Suprapubic skin (tissue), 4 donors: ENCODE data around the gene POLR1D.

Source experiments
- EP300 ChIP-seq: sonication (generic); formaldehyde crosslinking; IDR thresholded peaks from one replicate; pipeline ENCODE4 v1.6.1; 2017; ENCODE audit warnings: antibody characterized with exemption
- POLR2A ChIP-seq, 2 donors: fragments of 450-650 bp; IDR thresholded peaks; one replicate each; pipeline ENCODE4 v1.6.1; 2017; ENCODE audit warnings: antibody characterized with exemption in 2 of 2, mild to moderate bottlenecking in 2 of 2, moderate library complexity in 2 of 2
- POLR2AphosphoS5 ChIP-seq, 3 donors: sonication (generic); formaldehyde crosslinking; IDR thresholded peaks; one replicate each; pipeline ENCODE4 v1.6.1; 2017; ENCODE audit warnings: antibody characterized with exemption in 3 of 3
- TF ChIP-seq, protein P1 (sequence below), 2 donors: fragments of 200-600 bp in 1 of 2; fragments of 450-650 bp in 1 of 2; sonication (generic) in 1 of 2; IDR thresholded peaks; one replicate each; pipeline ENCODE4 v1.5.1; 2016 to 2019; ENCODE audit warnings: antibody characterized with exemption in 2 of 2, mild to moderate bottlenecking in 1 of 2, moderate library complexity in 1 of 2

DNA sequence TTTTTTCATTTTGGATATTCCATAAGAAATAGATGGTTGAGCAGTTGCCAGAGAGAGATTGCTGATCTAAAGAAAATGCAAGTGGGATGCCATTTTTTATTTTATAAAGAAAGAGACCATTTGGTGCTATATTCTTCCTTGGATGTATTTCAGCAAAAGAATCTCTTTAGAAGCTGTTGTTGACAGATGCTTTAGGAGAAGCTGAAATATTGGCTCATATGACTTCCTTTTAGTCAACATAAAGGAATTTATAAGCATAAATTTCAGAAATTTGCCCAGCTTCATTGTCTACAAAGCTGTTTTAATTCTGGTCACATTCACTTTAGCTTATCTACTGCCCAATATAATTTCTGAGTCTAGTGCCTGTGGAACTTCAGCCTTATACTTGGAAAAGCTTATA lies 36.9 kb downstream of the POLR1D start:
- no peak for TF ChIP-seq POLR2A (IDR thresholded peaks at IDR 0.05)
- no peak for TF ChIP-seq EP300
- TF ChIP-seq, protein P1, sequence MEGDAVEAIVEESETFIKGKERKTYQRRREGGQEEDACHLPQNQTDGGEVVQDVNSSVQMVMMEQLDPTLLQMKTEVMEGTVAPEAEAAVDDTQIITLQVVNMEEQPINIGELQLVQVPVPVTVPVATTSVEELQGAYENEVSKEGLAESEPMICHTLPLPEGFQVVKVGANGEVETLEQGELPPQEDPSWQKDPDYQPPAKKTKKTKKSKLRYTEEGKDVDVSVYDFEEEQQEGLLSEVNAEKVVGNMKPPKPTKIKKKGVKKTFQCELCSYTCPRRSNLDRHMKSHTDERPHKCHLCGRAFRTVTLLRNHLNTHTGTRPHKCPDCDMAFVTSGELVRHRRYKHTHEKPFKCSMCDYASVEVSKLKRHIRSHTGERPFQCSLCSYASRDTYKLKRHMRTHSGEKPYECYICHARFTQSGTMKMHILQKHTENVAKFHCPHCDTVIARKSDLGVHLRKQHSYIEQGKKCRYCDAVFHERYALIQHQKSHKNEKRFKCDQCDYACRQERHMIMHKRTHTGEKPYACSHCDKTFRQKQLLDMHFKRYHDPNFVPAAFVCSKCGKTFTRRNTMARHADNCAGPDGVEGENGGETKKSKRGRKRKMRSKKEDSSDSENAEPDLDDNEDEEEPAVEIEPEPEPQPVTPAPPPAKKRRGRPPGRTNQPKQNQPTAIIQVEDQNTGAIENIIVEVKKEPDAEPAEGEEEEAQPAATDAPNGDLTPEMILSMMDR (IDR thresholded peaks at IDR 0.05), result no peak
- TF ChIP-seq POLR2AphosphoS5 (IDR thresholded peaks at IDR 0.05), result no peak
